HepG2 (cell line): ENCODE data around the gene HPS4.

Experiments
- NFE2L1 ChIP-seq: sonication (generic); formaldehyde crosslinking; IDR thresholded peaks from 2 replicates; pipeline ENCODE4 v1.4.0; 2020; ENCODE audit warnings: missing genetic modification reagents, mild to moderate bottlenecking, borderline replicate concordance
- U2AF1 ChIP-seq: fragments of 200-400 bp; formaldehyde crosslinking; optimal IDR thresholded peaks from 2 replicates; pipeline ENCODE3; 2017; ENCODE audit warnings: mild to moderate bottlenecking, low read depth, low read length

GRCh38 chr22:26445577-26446275 is 37.9 kb downstream of the HPS4 start:
- no peak for TF ChIP-seq U2AF1
- TF ChIP-seq NFE2L1 (CRISPR knock-in tag): no peak
